ENCODE measurements around the gene MAP7D2.
A peak's percentile ranks its signal among the peaks of the same experiment; 100 is the strongest.

Gene MAP7D2

DNA sequence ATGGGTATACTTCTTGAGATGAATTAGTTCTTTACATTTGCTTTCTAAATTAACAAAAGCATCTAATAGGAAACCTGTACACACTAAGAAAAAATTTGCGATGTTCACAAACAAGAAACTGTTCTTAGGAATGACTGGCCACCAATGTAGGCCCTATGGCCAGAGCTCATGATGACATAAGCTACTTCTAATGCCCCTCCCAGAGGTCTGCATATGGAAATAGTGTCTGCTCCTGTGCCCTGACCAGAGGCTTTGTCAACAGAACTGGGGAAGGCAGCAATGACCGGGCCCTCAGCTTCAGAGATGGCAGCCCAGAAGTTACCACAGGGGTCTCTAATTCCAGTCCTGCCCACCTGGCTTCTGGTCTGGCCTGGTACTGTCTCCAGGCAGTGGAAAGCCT is 110.8 kb downstream of the MAP7D2 start:
- Histone ChIP-seq H3K4me3 (no peak overlapping the region), H3K27ac (no peak overlapping the region)
- no peak for DNase-seq (ENCODE audit: low spot score)
- TF ChIP-seq, protein P1, sequence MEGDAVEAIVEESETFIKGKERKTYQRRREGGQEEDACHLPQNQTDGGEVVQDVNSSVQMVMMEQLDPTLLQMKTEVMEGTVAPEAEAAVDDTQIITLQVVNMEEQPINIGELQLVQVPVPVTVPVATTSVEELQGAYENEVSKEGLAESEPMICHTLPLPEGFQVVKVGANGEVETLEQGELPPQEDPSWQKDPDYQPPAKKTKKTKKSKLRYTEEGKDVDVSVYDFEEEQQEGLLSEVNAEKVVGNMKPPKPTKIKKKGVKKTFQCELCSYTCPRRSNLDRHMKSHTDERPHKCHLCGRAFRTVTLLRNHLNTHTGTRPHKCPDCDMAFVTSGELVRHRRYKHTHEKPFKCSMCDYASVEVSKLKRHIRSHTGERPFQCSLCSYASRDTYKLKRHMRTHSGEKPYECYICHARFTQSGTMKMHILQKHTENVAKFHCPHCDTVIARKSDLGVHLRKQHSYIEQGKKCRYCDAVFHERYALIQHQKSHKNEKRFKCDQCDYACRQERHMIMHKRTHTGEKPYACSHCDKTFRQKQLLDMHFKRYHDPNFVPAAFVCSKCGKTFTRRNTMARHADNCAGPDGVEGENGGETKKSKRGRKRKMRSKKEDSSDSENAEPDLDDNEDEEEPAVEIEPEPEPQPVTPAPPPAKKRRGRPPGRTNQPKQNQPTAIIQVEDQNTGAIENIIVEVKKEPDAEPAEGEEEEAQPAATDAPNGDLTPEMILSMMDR (IDR thresholded peaks at IDR 0.05): no peak

DNA sequence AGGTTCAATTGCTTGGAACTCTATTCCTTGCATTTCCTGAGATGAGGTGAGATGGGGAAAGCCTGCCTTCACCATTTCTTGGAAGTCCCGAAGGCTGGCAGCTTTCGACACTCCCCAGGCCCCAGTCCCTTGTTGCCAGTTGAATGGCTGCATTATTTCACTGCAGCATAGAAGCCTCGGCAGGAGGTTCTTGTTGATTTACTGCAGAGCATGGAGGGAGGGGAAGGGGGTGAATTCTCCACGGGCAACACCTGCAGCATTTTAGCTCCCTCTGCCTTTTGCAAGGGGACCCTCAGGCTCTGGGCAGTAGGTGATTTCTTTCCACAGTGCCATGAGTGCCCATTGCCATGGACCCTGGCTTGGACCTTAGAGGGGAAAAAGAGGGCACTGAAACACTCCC is 115.1 kb downstream of the MAP7D2 start:
- Histone ChIP-seq H3K27ac (no peak overlapping the region), H3K4me3 (no peak overlapping the region)
- DNase-seq (ENCODE audit: low spot score): no peak
- TF ChIP-seq, protein P1 (IDR thresholded peaks at IDR 0.05): no peak

DNA sequence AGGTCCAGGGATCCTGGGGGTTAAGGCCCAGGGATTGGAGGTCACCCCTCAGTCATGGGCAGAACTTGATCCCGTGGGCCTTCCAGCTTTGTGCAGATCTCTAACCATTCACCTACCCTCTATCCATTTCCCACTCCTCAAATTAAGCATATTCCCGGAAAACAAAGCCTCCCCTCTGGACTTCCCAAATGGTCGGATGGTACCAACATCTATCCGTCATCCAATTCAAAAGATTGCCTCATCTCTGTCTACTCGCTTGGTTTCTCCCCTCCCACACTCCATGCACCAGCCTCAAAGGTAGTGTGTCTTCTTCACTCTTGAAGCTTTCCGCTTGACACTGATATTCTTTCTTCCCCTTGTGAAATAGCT is 125.4 kb downstream of the MAP7D2 start:
- Histone ChIP-seq H3K4me3 (peak overlapping the region; percentile 84), H3K27ac (peak overlapping the region; percentile 37 to 91)
- TF ChIP-seq, protein P1 (IDR thresholded peaks at IDR 0.05): no peak
- DNase-seq (ENCODE audit: low spot score): no peak

DNA sequence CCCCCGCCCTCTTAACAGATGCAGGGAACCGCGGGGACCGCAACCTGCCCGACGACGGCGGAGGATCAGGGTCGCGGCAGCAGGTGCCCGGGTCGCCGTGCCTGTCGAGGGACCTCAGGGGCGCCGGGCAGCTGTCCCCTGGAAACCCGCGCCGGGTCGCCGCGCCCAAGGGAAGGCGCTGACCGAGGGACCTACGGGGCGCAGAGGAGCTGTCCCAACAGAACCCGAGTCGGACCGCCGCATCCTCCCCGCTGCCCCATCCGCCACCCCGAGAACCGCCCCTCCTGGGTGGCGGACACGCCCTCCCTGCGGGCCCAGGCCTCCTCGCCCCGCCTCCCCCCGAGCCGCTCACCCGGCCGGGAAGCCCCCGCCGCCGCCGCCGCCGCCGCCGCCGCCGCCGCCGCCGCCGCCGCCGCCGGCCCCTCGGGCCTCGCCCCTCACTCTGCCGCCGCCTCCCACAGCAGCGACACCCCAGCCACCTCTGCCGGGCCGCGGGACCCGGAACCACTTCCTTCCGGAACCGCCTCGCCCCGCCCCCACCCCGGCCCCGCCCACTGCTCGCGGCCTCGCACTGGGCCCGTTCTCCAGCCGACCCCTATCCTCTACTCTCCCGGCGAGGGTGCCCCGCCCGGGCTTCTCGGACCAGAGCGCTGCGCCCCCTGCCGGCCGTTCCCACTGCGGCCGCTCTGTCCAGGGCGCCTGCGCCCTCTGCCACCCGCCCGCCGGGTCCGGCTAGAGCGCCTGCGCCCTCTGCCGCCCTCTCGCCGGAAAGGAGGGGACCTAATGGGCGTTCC is 126.0 kb downstream of the MAP7D2 start, which contains the start of gene BCLAF3:
TSS of gene BCLAF3 (minus strand) at position 506 of the 794 bp plus-strand sequence. CDS start 20,797 bp downstream, outside the sequence.
- TF ChIP-seq, protein P1 (IDR thresholded peaks at IDR 0.05): peak; percentile 59
- Histone ChIP-seq H3K27ac (peak within 1 kb of the TSS; percentile 55 to 91), H3K4me3 (peak within 1 kb of the TSS; percentile 84)
- peak; percentile 90 for DNase-seq (ENCODE audit: low spot score)

DNA sequence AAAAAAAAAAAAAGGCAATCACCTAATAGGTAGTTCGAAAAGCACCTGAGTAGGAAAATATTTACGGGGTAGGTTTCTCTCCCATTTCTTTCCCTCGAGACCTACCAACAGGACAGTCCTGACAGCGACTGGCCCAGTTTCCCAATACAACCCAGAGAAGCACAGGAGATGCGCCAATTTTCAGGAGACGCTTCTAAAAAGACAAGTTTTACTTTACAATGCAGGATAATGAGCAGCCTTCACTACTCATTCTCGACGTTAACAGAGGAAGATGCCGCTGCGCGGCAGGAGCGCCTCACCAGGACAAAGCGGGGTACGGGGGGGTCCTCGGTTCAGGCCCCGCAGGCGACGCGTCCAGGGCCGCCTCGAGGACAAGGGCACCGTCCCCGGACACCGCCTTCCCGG is 126.6 kb downstream of the MAP7D2 start:
- TF ChIP-seq, protein P1 (IDR thresholded peaks at IDR 0.05): no peak
- DNase-seq (ENCODE audit: low spot score): no peak
- Histone ChIP-seq H3K27ac (peak overlapping the region; percentile 55 to 91), H3K4me3 (peak overlapping the region; percentile 84)

DNA sequence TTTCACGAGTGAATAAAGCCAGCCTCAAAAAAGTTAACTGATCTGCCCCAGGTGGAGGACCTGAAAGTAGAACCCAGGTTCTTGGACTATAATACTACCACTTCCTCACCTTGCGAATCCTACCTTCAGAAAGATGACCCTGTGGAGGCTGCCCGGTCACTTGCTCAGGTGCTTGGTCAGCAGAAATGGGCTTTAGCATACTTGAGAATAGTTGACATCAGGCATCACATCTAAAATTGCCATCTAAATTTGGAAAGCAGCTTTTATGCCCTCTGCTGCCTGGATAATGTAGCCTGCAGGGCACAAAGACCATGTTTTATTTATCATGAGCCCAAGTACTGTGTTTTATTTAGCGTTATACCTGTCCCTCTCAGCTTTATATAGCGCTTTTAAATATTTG is 128.9 kb downstream of the MAP7D2 start:
- TF ChIP-seq, protein P1 (IDR thresholded peaks at IDR 0.05): no peak
- Histone ChIP-seq H3K4me3 (no peak overlapping the region), H3K27ac (no peak overlapping the region)
- no peak for DNase-seq (ENCODE audit: low spot score)

DNA sequence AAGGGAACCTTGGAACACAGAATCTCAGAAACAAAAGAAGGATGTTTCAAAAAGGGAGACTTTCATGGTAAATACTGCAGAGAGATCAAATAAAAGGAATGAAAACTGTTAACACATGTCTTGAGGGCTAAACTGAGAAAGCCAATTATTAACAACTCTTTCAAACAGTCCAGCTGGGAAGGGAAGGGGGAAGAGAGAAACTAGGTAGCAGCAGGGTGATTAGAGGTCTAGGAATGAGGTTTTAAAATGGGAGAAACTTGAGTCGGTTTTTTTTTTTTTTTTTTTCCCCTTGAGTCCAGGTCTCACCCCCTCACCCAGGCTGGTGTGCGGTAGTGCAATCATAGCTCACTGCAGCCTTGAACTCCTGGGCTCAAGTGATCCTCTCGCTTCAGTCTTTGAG is 130.2 kb downstream of the MAP7D2 start:
- no peak for DNase-seq (ENCODE audit: low spot score)
- TF ChIP-seq, protein P1 (IDR thresholded peaks at IDR 0.05): no peak

More for the DNA sequence above, 130.2 kb downstream of the MAP7D2 start:
- Histone ChIP-seq H3K4me3 (no peak overlapping the region), H3K27ac (no peak overlapping the region)
